HG02973 (cell line): ENCODE measurements around the gene OBP2B.
"Not testable (repeated sequence)": the region's sequence is repeated elsewhere in the genome, so short reads cannot be mapped to it uniquely, and the experiment has no call there.

Experiments
- ATAC-seq: cut with Tn5 transposase; IDR thresholded peaks from one replicate; pipeline ENCODE4 v1.9.1; 2021; ENCODE audit warnings: moderate library complexity; ENCODE audit not compliant: unreplicated experiment

OBP2B gene

DNA sequence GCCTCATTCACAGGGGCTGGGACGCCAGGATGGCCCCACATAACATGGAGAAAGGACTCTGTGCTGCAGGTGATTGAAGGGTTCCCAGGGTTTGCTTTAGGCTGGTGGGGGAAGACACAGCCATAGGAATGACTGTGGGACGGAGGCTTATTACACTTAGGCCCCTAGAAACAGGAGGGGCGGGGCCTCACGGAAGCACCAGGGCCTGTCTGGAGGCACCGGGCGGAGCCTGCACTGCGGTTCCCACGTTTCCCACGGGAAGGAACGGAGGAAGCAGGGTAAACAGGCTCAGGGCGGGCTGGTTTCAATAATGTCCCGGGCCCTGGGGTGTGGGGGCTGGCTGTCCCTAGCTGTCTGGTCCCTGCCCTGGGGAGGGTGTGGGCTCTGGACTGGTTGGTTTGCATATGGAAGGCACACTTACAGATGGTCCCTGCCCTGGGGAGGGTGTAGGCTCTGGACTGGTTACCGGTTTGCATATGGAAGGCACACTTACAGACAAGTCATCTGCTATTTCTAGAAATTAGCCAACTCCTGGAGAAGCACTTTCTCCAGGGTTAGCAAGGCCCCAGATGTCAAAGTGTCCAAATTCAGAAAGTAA, 14.2 kb upstream of the OBP2B start:
- not testable (repeated sequence) for ATAC-seq

DNA sequence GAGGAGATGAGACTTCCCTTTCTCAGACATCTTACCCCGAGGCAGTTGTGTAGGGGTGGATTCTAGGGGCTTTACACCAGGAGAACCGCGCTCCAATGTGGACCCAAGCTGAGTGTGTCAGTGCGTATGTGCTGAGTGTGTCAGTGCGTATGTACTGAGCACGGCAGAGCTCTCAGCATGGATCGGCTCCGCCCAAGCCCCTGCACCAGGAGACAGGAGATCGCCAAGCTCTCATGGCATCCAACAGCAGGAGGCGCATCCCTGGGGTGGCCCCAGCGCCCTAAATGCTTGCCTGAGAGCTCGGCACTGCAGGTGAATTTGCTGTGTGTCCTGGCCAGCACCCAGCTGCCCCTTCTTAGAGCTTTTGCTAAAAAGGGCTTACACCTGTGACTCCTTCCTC, 12.9 kb upstream of the OBP2B start:
- not testable (repeated sequence) for ATAC-seq

DNA sequence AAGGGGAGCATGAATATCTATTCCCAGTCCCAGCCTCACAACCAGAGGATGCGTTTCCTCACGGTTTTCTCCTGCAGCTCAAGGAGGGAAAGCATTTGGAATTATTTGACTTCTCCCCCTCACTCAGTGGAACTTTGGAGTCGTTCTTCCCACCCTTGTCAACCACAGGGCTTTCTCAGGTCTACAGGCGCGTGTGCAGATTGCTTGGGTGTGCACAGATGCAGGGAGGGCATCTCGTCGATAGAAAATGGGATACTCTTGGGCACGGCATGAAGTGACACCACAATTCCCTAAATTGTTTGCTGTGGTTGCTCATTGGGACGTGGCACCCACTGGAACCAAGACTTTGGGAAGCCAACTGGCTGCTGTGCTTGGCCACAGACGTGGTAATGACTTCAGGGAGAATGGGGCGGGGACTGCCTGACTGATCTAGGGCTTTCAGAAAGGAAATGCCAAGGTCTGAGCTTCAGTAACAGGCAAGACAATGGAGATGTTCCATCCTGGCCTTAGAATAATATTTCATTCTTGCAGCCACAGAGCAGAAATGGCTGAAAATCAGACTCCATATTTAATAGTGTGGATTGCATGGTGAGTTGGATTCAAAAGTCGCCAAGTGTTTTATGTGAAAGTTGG, 12.2 kb upstream of the OBP2B start:
- no peak for ATAC-seq

DNA sequence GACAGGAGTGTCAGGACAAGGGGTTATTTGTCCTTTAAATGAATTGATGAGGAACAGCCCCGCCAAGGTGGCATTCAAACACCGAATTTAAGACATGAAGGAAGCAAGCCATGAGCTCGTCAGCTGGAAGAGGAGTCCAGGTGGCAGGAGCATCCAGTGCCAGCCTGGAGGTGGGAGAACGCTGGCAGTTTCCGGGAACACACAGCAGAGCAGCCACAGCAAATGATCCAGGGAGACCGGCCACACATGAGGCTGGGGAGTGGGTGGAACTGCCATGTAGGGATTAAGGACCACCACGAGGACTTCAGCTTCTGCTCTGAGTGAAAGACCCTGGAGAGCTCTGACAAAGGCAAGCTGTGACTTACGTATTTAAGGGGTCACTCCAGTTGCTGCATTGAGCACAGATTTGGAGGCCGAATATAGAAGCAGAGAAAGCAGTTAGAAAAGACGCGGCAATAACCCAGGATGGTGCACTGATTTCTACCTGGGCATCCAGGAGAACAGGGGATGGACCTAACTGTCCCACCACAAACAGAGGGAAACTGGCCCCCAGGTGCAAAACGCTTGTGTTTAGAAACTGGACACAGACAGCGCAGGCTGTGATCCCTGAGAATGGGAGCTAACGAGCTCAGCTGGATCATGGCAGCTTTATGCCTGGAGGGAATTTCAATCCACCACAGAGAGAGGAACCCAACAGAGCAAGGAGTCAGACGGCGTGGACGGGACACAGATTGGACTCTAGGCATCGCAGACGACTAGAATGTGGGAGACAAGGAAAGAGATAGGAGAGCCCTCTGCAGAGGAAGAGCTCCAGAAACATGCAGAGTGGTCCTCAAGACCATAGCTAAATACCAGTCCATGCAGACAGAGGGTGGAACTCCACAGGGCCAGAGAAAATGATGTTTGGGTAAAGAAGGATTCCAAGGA, 9.3 kb upstream of the OBP2B start:
- ATAC-seq, result not testable (repeated sequence)

DNA sequence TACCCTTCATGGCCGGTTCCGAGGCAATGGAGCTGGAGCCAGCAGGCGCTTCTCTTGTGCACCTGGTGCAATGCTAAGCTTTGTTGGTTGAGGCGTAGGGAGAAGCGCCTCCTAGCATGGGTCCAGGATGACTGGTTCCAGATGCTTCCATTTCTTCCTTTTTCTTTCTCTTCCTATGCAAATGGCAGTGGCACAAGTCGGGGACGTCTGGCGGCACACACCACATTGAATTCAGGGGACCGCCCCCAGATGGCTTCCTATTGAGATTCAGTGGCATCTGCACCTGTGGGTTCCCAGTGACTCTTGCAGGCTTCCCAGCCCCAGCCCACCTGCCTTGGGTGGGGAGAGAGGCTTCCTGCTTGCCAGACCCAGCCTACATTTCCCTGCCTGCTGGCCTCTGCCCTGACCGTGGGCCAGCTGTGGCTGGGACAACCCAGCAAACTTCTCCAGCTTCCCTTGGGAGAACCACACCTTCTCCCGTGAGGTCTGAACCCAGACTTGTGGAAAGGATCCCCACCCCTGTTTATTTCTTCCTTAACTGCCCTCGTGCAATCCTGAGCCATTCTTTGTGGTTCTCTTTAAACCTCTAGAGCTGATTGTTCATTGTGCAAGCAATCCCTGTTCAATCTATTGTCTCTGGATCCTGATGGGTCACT, 8.4 kb upstream of the OBP2B start:
- ATAC-seq, result not testable (repeated sequence)

DNA sequence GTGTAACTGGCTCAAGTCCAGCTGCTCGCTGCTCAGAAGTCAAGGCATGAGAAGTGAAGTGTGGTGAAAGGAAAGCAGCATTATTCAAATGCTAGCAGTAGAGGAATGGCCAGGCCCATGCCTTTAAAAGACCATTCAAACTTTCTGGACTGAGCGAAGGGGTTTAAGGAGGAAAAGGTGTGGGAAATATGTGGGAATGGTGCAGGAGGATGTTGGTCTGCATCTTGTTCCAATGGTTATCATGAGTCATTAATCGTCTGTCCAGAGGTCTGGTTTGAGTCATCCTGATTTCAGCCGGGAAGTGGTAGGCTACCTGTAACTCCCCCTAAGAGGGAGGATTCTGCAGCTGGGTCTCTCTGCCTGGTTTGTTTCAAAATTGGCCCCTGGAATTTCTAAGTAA, 5.2 kb upstream of the OBP2B start:
- not testable (repeated sequence) for ATAC-seq

DNA sequence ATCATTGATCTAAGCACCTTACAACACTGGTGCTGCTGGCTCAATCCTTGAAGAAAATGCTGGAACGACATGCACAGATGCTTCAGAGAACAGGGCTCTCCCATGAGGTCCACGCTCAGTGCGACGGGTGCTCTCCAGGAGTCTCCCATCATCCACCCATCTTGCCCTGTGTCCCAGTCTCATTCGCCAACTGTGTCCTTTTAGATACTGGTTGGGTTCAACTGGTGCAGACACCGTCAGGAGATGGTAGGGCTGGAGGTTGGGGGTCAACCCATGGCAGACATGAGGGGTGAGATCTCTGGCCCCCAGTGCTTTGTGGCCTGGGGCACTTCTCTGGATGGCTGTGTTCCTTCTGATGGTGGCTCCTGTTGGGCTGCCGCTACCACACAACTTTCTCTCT, 1.6 kb upstream of the OBP2B start:
- no peak for ATAC-seq

DNA sequence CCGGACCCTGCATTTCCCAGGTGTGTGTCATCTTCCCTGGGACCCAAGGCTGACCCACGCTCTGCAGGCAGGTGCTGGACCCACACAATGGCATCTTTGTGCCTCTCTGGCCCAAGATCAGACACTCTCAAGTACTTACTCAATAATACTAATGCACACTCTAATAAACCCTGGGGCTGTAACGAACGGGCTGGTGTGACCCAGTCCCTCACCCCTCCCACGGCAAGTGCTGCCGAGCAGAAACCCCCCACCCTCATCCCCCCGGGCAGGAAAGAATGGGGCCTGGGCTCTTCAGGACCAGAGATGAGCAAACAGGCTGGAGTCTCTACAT, 1.1 kb upstream of the OBP2B start:
- ATAC-seq, result no peak

DNA sequence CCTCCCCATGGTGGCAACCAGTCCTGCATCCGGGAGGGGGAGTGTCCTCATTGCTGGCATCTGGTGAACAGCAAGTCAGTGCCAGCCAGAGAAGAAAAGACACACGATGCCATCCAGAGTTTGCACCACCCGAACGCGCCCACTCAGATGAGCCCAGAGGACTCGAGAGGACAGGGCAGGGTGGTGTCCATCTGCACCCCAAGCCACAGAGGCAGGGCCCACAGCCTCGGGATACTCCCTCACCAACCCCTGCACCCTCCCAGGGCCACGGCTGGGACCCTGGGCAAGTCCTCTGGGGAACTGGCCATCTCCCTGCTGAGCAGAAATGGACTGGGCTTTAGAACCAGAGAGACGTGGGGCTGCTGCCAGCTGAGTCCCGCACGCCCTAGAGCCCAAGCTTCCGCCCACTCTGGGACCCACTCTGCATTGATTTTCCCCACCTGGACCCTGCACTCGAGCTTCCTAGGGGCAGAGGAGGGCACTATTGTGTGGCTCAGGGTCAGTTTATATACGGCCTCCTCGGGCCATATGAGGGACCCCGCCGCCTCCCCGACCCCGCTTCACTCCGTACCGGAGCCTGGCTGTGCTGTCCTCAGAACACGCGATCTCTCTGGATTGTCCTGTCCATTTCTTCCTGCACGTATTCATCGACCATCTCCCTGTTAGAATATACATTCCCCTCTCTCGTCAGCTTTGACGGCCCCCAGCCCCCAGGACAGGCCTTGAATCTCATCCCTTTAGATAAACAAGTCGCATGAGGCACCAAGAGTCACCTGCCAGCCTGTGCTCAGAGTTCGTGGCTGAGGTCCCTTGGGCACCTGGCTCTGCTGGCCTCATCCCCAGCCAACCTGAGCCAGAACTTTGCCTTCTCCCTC, 514 bp upstream of the OBP2B start:
- ATAC-seq, result not testable (repeated sequence)

DNA sequence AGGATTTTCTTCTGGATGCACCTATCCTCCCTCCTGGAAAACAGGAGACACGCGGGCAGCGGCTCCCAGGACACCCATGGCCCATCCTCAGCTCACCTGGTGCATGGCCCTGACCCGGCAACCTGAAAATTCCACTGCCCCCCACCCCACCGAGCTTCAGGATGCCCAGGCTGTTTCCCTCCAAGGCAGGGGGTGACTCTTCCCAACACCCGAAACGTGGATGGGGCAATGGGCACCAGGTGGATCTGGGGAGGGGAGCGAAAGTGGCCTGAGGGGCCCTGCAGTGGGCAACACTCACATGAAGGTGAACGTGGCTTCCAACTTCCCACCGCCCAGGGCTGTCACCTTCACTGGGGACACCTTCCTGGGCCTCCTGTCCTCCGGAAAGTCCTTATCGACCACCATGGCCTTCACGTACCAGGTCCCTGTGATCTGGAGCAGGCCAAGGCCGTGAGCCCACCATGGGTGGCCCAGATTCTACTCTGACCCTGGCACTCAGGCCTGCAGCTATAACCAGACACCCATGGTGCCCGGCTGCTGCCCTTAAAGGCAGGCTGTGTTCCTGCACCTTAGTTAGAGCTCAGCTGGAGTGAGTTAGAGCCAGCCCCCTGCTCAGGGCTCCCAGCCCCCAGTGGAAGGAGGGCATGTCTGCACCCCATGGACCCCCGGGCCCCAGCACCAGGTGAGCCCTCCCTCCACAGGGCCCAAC, 725 bp downstream of the OBP2B start:
- not testable (repeated sequence) for ATAC-seq

DNA sequence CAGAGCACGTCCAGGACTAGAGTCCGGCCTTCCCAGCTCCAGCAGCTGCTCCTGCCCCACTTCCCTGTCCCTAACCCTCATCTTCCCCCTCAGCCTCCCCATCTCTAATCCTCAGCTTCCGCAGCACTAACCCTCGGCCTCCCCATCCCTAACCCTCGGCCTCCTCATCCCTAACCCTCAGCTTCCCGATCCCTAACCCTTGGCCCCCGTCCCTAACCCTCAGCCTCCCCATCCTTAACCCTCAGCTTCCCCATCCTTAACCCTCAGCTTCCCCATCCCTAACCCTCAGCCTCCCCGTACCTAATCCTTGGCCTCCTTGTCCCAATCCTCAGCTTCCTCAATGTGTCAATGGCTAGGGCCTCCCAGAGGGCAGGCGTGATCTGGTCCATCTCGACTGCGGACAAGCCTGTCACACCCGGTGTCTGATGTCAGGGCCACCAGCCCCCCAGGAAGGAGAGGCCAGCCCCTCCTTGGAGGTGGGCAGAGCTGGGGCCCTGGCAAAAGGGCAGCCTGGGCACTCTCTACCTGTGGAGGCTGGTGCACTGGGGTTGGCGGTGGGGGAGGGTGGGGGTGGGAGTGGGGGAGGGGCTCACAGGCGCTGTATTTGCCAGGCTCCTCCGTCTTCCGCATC, 1.4 kb downstream of the OBP2B start:
- ATAC-seq, result no peak

DNA sequence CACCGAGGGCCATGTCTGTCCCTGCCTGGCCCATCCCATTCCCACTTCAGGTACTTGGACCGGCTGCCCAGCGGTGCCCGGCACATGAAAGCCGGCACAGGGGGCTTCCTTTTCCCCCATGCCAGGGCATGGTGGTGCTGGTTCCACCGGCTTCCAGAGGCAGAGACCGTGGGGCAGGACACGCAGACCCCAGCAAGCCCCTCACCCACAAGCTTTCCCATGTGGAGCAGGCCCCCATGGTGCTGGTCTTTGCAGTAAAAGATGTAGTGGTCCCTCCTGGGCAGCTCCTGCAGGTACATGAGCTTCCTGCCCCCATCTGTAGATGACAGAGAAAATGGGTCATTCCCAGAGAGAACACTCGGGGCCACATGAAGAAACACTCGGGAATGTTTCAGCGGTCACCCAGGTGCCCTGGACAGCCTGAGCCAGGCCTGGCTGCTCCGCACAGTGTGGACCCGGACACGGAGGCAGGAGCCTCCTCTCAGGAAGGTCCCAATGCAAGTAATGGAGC, 2.0 kb downstream of the OBP2B start:
- no peak for ATAC-seq

DNA sequence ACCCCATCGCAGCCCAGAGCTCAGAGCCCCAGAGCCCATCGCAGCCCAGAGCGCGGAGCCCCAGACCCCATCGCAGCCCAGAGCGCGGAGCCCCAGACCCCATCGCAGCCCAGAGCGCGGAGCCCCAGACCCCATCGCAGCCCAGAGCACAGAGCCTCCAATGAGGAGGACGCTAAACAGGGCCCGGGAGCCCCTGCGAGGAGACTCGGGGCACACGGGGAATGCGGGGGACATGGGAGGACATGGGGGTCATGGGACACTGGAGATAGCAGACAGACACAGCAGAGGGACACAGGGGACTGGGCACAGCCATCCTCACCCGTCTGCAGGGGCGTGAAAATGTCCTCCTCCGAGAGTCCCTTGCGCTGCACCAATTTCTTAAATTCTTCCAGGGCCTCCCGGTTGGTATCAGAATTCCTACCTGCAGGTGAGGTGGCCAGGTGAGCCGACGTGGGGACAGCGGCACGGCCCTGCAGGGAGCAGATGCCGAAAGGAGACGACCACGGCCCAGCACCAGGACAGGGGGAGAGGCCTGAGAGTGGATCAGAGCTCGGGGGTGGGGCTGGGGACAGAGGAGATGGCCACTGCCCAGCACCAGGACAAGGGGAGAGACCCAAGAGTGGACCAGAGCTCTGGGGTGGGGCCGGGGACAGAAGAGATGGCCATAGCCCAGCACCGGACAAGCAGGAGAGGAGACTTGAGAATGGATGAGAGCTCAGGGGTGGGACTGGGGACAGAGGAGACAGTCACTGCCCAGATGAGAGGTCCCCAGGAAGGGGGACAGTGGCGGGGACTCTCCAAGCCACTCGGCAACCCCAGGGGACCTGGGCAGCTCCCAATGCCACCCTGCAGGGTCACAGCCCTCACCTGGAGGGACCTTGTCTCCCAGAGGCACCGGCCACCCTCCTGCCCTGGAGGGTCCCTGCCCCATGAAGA, 2.8 kb downstream of the OBP2B start:
- no peak for ATAC-seq

DNA sequence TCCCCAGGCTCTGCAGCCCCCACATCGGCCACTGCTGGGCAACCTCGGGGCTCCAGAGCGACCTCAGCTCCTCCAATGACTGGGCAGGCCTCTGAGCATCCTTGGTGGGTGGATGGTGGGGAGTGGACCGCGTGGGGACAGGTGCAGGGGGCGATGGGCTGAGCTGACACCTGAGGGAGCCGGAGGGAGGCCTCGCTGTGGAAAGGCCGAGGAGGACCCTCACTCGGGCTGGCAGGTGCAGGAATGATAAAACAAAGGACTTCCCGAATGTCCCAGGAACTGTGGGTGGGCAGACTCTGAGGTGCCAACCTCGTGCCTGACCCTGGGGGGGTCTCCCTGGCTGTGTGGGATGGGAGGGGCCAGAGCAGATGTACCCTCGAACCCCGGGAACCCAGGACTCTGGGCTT, 3.6 kb downstream of the OBP2B start:
- ATAC-seq, result not testable (repeated sequence)

DNA sequence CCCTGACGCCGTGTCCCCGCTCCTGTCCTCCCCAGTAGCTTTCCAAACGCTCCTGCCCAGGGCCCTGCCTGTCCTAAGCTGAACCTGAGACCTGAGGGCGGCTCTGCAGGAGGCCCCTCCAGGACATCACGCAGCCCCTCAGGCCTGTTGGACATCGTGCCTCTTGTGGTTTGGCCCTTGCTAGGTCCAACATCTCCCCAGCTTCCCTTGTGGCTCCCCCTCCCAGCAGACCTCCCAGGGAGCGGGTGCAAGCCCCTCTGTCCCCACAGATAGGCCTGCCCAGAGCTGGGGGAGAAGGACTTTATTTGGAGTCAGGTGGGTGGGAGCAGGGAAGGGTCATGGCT, 4.1 kb downstream of the OBP2B start:
- ATAC-seq, result no peak

DNA sequence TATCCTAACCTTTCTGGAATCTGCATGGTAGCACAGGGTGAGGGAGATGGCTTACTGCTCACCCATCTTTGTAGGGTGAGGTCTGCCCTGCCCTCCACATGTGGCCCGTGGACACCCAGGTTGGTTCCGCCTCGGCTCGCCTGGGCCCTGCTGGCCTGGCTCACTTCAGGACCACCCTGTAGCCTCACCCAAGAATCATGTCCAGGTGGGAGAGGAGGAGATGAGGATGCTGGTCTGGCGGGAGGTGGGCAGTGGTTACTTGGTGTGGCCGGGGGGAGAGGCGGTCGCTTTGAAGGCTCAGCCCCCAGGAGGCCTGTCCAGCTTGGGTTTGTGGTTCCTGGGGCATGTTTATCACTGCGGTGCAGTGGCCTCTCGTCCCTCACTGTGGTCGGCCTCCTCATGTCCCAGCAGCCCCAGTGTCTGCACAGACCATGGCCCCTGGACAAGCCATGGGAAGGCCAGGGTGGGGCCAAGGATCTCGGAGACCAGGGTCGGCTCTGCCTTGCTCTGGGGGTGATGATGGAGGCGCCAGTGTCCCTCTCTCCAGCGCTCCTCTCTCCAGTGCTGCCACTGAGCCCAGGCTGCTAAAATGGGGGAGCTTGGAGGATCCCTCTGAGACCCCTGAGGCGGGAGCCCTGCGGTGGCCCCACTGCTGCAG, 4.6 kb downstream of the OBP2B start:
- no peak for ATAC-seq

DNA sequence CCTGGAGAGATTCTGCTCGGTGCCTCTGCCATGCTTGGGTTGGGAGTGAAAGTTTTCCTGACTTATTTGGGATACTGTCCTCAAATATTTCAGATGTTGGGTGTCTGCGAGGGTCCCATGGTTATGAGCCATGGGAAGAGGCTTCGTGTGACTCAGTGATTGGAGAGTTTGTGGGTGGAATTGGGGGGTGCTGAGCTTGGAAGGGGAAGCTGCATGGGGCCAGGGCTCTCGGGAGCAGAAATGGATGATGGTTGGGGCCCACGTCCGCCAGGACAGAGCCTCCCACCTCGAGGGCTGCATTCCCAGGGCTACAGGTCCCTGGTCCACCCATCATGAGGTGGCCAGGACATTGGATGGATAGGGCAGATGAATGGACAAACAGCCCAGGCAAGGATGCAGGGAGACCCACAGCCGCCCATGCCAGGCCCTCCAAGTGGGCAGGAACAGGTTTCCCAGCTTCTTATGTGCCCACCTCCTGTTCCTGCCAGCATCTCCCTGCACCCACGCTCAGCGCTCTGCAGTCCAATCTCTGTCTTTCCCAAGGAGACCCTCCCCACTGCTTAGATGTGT, 5.5 kb downstream of the OBP2B start:
- ATAC-seq, result no peak
